Omental fat pad (tissue), 4 donors: Measurements from ENCODE around the gene PPP1R3D. TPM values are rescaled to one million over a fixed set of nuclear protein-coding genes. Genes with fewer than 3 reads are reported as not detected.

Source experiments
- ATAC-seq: fragments of 150-250 bp; one replicate; pipeline ENCODE4 v1.9.1; 2016; ENCODE audit warnings: mild to moderate bottlenecking, moderate library complexity; ENCODE audit not compliant: low FRiP score
- DNase-seq: peaks from one replicate; pipeline ENCODE4 v3.0.0-alpha.2; 2019; ENCODE audit warnings: low spot score
- CTCF ChIP-seq, 3 donors: fragments of 450-650 bp; IDR thresholded peaks; one replicate each; pipeline ENCODE4 v1.5.1; 2016 to 2017; ENCODE audit warnings: antibody characterized with exemption in 3 of 3, mild to moderate bottlenecking in 3 of 3, moderate library complexity in 2 of 3
- total RNA-seq, 4 donors: library from RNA; depleted of rRNA; stranded (reverse); fragments of >200 nt; gene quantifications; one replicate each; pipeline ENCODE4 v1.1.0, GENCODE V29; 2016

The PPP1R3D gene
- total RNA-seq, 4 donors from 2014 or later: 3.5 to 16.7 (median 6.0) TPM

GRCh38 chr20:59977086-59977485, 37.0 kb upstream of the PPP1R3D start:
- no peak for ATAC-seq
- DNase-seq: no peak
- TF ChIP-seq CTCF (IDR thresholded peaks at IDR 0.05): no peak

DNA sequence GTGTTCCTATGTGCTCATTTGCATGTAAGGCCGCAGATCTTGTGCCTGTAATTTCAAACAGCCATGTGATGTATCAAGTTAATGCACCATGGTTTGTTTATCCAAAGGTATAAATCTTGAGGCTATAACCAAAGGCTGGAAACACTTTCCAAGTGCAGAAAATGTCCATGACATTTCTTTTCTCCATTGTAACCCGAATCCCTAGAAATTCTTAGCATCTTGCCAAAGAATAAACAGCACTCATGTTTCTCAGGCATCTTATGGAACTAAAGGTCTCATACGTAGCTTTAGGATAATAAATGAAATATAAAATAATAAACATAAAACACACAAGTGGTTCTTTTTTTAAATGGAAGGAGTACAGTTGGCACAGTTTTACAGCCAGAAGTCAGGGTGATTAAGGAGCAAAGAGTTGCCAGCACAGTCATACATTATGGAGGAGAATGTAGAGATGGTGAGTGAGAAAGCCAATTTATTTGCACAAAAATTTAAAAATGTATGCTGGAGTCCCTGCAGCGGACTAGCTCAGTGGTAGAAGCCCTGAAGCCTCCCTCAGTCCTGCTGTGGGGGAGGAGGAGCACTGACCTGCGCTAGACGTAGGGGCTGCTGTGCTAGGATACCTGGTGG, 36.2 kb upstream of the PPP1R3D start:
- ATAC-seq: no peak
- no peak for DNase-seq
- no peak for TF ChIP-seq CTCF (IDR thresholded peaks at IDR 0.05)

- TF ChIP-seq CTCF (IDR thresholded peaks at IDR 0.05): no peak
- ATAC-seq (no peak), DNase-seq (no peak)
Observed at GRCh38 chr20:59972037-59972801, 32.1 kb upstream of the PPP1R3D start.

GRCh38 chr20:59971428-59971827, 31.3 kb upstream of the PPP1R3D start:
- no peak for ATAC-seq

GRCh38 chr20:59966428-59966827, 26.3 kb upstream of the PPP1R3D start:
- DNase-seq: no peak
- no peak for TF ChIP-seq CTCF (IDR thresholded peaks at IDR 0.05)
- ATAC-seq: no peak

More at GRCh38 chr20:59971428-59971827, 31.3 kb upstream of the PPP1R3D start:
- no peak for TF ChIP-seq CTCF (IDR thresholded peaks at IDR 0.05)
- no peak for DNase-seq

- no peak for ATAC-seq
- TF ChIP-seq CTCF (IDR thresholded peaks at IDR 0.05): no peak
- DNase-seq: no peak
Observed at GRCh38 chr20:59962155-59962554, 22.1 kb upstream of the PPP1R3D start.

- TF ChIP-seq CTCF (IDR thresholded peaks at IDR 0.05): no peak
- no peak for ATAC-seq
- no peak for DNase-seq
Observed at GRCh38 chr20:59961423-59961822, 21.3 kb upstream of the PPP1R3D start.
